ENCODE data around the gene MAD2L2.

MAD2L2 gene

DNA sequence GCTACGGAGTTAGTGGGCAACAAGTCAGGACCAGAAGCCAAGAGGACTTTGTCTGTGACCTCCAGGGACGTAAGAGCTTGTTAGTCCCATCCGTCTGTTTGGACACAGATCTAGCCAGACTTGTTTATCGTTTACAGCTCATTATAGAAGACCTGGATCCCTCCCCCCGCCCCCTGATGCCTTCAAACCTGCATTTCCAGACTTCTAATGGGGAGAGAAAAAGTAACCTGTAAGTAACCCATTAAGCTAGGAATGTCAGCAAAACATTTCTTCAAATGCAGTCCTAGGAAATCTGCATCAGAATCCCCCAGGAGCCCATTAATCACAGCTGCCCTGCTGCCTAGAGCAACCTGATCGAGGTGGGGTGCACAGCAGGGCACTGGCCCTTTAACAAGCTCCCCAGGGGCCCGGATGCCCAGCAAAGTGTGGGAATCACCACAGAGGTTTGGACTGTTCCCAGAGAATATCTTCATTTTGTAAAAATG lies 1.4 kb upstream of the MAD2L2 start:
- no peak for DNase-seq (ENCODE audit: low spot score)

DNA sequence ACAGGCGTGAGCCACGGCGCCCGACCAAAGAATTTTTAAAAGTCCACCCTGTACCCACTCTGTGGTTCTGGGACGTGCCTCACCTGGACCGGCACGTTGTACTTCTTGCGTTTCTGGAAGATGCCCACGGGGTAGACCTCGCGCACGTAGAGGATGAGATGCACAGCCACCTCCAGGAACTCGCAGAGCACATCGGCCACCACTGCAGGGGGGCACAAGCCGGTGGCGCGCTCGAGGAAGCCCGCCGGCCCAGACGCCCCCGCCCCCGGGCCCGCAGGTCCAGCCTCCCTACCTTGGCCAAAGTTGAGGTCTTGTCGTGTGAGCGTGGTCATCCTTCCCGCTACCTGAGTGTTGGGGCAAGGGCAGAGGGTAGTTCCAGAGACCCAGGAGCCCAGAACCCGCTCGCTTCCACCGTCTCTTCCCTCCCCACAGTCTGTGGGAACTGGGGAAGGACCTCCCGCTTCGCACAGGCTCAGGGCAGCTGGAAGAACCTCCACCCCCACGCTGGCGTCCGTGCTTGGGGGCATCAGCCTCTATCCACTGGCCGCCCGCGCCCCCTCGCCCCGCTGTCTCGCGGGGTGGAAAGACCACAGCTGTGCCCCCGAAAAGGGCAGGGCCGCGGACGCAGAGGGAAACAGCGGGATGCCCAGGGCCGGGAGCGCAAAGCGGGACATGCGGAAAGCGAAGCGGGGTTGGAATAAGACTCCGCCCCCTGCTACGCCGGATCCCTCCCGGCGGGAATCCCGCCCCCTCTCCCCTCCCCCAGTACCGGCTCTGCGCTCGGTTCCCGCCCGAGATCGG lies 478 bp downstream of the MAD2L2 start:
- peak; percentile 39 for DNase-seq (ENCODE audit: low spot score)

DNA sequence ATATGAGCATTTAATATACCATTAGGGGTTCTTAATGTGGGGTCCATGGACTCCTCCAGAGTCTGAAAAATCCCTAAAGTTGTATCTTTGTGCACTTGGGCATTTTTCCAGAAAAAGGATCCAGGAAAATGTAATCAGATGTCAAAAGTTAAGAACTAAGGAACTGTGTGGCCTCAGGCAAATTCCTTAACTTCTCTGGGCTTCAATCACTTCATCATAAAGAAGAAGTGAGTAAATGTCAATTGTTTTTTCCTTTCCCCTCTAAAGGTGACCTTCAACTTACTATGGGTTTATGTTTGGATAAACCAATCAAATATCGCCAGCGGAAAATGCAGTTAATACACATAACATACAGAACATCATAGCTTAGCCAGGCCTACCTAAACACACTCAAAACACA lies 2.5 kb downstream of the MAD2L2 start:
- DNase-seq (ENCODE audit: low spot score): no peak

GRCh38 chr1:11676386-11677103 lies 4.4 kb downstream of the MAD2L2 start:
- DNase-seq (ENCODE audit: low spot score): no peak

- DNase-seq (ENCODE audit: low spot score): no peak
Observed at GRCh38 chr1:11675325-11675724, 5.6 kb downstream of the MAD2L2 start.

GRCh38 chr1:11674488-11674887 lies 6.5 kb downstream of the MAD2L2 start:
- DNase-seq (ENCODE audit: low spot score): no peak

- DNase-seq (ENCODE audit: low spot score): no peak
Observed at GRCh38 chr1:11673089-11673769, 7.7 kb downstream of the MAD2L2 start.

DNA sequence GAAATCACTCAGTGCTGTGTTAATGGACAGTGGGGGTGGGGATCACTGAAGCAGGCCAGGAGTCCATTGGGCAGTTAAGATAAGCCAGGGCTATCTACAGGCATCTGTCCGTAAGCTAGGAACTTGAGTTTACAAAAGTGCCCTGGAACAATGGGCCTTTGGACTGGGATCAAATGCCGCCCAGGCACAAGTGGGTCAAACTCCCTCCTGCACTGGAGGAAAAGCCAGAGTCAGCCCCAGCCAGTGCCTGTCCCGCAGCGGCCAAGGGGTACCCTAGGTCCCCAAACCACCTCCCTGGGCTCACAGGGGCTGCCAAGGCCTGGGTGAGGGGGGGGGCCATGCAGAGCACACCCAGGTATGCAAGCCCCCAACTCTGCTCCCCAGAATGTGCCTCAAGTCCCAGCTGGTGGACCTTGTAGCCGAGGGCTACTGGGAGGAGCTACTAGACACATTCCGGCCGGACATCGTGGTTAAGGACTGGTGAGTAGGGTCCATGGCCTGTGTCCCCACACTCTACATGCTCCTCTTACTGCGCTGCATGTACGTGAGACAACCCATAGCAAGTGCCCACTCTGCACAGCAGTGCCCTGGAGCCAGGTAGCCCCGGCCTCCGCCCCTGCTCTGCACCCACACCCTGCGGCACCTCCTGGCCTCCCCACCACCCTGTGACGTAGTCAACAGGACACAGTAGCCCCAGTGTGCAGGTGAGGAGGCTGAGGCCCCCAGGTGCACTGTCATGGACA lies 9.2 kb downstream of the MAD2L2 start:
- no peak for DNase-seq (ENCODE audit: low spot score)

DNA sequence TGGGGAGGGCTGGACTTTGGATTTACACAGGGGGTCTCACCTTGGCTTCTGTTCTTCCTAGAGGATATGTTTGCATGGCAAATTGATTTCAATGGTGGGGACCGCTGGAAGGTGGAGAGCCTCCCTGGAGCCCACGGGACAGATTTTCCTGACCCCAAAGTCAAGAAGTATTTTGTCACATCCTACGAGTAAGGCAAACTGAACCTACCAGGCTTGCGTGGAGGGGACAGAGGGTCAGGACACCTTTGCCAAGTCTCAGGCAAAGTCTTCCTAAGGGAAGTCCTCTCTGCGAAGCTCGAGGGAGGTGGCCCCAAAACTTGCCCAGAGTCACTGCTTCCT lies 9.8 kb downstream of the MAD2L2 start:
- no peak for DNase-seq (ENCODE audit: low spot score)

DNA sequence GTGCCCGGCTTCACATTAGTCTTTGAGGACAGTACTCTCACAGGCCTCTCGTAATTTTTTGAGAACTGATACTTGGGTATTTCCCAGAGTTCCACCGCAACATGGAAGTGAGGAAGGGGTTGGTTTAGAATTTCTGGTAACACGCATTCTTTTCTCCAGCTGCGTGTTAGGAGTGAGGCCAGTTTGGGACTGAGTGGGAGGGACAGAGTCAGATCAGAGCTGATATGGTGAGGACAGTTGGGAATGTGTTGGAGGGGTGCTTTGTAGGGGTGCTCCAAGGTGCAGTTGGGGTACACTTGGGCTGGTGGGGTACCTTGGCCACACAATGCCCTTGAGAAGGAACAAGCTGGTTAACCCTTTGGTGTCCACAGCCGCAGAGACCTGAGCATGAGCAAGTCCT lies 10.2 kb downstream of the MAD2L2 start:
- no peak for DNase-seq (ENCODE audit: low spot score)

- DNase-seq (ENCODE audit: low spot score): no peak
Observed at GRCh38 chr1:11668516-11668915, 12.4 kb downstream of the MAD2L2 start.

DNA sequence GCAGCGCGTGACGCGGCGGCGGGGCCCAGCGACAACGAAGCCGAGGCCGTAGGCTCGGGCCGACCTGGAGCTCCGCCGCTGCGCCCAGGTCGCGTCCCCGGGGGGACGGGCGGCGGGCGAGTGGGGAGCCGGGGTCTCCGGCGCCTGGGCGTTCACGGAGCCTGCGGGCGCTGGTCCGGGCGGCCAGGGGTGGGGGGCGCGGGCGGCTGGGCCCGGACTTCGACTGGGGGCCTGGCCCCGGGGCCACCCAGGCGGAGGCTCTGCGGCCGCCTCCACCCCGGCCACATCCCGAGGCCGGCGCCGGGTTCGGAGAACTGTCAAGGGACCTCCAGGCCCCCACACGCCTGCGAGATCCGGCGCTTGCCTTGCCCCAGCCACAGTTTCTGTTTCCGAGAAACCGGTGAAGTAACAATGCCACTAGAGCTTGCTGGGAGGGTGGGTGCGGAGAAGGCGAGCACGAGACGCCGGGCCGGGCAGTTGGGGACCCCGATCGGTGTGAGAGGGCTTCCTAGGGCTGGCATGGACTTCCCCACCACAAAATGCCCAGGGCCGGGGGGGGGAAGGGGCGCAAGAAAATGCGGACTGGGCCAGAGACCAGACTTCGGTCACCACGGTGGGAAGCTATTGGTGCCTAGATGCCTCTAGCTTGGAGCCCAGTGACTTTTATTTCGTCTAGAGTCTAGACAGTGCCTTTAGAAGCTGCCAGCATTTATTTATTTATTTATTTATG lies 16.4 kb downstream of the MAD2L2 start:
- DNase-seq (ENCODE audit: low spot score): peak; percentile 42

DNA sequence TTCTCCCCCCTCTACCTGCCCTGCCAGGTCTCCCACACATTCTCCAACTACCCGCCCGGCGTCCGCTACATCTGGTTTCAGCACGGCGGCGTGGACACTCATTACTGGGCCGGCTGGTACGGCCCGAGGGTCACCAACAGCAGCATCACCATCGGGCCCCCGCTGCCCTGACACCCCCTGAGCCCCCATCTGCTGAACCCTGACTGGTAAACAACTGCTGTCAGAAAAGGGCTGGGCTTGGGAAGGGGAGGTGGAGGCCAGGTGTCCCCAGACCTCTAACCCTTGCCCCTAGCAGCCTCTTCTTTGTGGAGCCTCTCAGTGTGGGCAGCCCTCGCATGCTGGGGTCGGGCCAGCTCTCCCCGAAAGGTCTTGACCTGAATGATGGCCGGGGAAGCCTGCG lies 19.8 kb downstream of the MAD2L2 start:
- no peak for DNase-seq (ENCODE audit: low spot score)

DNA sequence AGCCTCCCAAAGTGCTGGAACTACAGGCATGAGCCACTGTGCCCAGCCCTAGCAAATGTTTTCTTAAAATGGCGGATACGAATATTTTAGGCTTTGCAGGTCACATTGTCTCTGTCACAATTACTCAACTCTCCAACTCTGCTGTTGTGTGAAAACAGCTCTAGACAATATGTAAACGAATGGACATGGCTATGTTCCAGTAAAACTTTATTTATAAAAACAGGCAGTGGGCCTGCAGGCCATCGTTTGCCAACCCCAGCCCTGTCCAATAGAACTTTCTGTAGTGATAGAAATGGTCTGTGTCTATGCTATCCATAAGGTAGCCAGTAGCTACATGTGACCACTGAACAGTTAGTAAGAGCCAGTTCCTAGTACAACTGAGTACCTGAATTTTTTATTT lies 21.2 kb downstream of the MAD2L2 start:
- DNase-seq (ENCODE audit: low spot score): no peak

DNA sequence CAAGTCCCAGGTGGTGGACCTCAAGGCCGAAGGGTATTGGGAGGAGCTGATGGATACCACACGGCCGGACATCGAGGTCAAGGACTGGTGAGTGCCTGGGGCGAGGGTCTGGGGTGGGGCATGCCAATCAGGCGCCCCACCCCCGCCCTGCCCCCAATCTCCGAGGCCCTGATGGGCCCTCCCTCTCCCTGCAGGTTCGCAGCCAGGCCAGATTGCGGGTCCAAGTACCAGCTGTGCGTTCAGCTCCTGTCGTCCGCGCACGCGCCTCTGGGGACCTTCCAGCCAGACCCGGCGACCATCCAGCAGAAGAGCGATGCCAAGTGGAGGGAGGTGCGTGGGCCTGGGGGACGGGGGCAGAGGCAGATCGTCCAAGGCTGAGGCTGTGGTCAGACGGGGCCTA lies 22.4 kb downstream of the MAD2L2 start:
- DNase-seq (ENCODE audit: low spot score): no peak

GRCh38 chr1:11657654-11658053 lies 23.3 kb downstream of the MAD2L2 start:
- DNase-seq (ENCODE audit: low spot score): no peak

DNA sequence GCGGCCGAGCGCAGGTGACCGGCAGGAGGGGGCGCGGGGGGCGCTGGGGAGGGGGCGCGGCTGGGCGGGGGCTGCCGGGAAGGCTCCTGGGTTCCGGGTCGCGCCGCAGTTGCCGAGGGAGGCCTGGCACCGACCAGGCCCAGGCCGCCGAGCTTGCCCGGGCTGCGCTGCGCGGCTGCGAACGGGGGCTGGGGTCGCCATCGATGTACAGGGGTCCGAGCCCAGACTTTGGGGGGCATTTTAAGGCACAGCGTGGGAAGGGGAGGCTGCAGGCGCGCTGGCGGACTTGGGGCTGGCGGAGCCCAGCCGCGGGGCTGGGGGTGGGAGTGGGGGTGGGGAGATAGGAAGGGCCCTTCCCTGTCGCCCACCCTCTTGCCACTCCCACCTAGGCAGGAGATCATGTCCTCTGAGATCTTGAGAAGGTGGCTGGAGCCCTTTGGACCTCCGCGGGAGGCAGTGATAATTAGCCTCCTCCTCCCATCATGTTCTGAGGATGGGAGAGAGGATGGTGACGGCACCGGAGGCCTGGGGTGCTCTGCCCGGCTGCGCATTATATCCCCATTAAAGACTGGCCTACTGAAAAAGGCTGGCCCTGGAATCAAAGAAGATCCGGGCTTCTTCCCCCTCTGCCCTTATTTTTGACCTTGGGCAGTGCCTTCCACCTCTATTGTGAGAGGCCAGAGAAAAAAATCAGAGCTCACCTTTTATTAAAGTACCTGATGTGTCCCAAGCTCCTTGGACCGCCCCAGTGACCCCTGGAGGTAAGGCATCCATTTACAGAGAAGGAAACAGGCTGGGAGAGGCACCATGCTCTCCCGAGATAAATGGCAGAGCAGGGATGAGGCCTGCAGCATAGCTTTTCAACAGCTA lies 25.8 kb downstream of the MAD2L2 start:
- DNase-seq (ENCODE audit: low spot score): peak; percentile 42

DNA sequence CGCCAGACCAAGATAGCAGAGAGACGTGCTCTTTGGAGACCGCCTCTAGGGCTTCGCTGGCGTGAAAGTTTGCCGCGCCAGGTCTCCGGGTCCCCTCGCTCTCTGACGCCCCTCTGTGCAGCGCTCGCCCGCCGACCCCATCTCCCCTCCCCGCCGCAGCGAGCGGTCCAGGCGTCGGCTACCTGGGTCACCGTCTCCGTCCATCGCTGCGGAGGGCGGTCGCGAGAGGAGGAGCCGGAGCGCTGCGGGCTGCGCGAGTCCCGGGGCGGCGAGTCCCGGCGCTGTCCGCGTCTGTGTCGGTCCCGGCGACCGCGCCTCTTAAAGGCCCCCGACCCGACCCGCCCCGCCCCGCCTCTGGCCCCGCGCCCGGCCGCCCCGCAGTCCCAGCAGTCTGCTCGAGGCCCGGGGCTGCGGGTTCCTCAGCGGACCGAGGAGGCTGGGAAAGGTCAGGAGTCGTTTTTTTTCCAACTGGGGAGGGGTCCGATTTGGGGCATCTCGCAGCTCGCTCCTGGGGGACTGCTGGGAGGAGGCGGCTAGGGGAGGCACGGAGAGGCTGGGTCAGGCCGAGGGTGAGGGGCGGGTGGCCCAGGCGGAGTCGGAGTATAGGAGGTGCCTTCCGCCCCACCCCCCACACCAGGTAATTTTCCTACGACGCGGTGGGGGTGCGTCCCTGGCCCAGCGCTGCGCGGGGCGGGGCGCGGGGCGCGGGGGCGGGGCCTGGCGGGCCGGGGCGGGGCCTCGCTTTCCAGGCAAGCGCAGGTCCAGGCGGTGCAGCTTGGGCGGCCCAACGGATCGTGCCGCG lies 26.6 kb downstream of the MAD2L2 start, which contains the start of the genes FBXO2 and FBXO44:
Gene FBXO2, minus strand, starts transcription at position 293 of the 802 bp plus-strand sequence. Its CDS starts 89 bp downstream, at position 204.
Gene FBXO44, plus strand, starts transcription at position 741 of the 802 bp plus-strand sequence. CDS start 959 bp downstream, outside the sequence.
- peak; percentile 76 for DNase-seq (ENCODE audit: low spot score)

DNA sequence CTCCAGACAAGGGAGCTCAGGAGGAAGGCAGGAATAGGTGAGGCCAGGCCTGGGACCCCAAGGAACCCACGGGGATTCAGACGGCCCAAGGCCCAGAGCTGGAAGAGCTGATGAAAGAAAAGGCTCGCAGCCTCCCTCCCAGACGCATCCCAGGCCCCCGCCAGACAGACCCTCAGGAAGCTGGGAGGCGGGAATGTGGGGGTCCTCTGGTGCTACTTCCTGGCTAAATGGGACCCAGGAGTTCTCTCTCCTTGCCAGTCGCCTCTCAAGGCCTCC lies 27.1 kb downstream of the MAD2L2 start:
- DNase-seq (ENCODE audit: low spot score): peak; percentile 40

All from cerebellar cortex (tissue), 1 donor.